ENCODE data around the gene MLIP. TPM values are rescaled to one million over a fixed set of nuclear protein-coding genes. Genes with fewer than 3 reads are reported as not detected.

MLIP gene
- total RNA-seq, 1 experiment from 2014 or later, result not detected

- TF ChIP-seq ZNF138 (CRISPR knock-in tag; conservative IDR thresholded peaks at IDR 0.05) (no peak), IRF1 (CRISPR knock-in tag; IDR thresholded peaks at IDR 0.05) (no peak), FOXP1 (CRISPR knock-in tag; IDR thresholded peaks at IDR 0.05; ENCODE audit: borderline replicate concordance) (no peak), RELA (CRISPR knock-in tag; IDR thresholded peaks at IDR 0.05; ENCODE audit: borderline replicate concordance) (no peak)
Observed at GRCh38 chr6:54286141-54286540, 174.9 kb downstream of the MLIP start (continued).

- no peak overlapping the region for H3K27ac Mint-ChIP-seq
- TF ChIP-seq USF2 (CRISPR knock-in tag; IDR thresholded peaks at IDR 0.05) (no peak), CBFB (CRISPR knock-in tag; IDR thresholded peaks at IDR 0.05; ENCODE audit: low read depth) (no peak), NR2C2 (CRISPR knock-in tag; IDR thresholded peaks at IDR 0.05) (no peak), ATF1 (CRISPR knock-in tag; IDR thresholded peaks at IDR 0.05) (no peak), E2F1 (CRISPR knock-in tag; IDR thresholded peaks at IDR 0.05) (no peak), PRDM15 (CRISPR knock-in tag; IDR thresholded peaks at IDR 0.05) (no peak), ZMAT4 (CRISPR knock-in tag; IDR thresholded peaks at IDR 0.05) (no peak), SP1 (CRISPR knock-in tag; conservative IDR thresholded peaks at IDR 0.05) (no peak), OVOL2 (CRISPR knock-in tag; IDR thresholded peaks at IDR 0.05; ENCODE audit: borderline replicate concordance) (no peak), ZNF512 (CRISPR knock-in tag; IDR thresholded peaks at IDR 0.05; ENCODE audit: borderline replicate concordance) (no peak), GABPB1 (CRISPR knock-in tag; IDR thresholded peaks at IDR 0.05) (no peak)
- TF ChIP-seq, protein P1, sequence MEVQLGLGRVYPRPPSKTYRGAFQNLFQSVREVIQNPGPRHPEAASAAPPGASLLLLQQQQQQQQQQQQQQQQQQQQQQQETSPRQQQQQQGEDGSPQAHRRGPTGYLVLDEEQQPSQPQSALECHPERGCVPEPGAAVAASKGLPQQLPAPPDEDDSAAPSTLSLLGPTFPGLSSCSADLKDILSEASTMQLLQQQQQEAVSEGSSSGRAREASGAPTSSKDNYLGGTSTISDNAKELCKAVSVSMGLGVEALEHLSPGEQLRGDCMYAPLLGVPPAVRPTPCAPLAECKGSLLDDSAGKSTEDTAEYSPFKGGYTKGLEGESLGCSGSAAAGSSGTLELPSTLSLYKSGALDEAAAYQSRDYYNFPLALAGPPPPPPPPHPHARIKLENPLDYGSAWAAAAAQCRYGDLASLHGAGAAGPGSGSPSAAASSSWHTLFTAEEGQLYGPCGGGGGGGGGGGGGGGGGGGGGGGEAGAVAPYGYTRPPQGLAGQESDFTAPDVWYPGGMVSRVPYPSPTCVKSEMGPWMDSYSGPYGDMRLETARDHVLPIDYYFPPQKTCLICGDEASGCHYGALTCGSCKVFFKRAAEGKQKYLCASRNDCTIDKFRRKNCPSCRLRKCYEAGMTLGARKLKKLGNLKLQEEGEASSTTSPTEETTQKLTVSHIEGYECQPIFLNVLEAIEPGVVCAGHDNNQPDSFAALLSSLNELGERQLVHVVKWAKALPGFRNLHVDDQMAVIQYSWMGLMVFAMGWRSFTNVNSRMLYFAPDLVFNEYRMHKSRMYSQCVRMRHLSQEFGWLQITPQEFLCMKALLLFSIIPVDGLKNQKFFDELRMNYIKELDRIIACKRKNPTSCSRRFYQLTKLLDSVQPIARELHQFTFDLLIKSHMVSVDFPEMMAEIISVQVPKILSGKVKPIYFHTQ (CRISPR knock-in tag; IDR thresholded peaks at IDR 0.05), result no peak
- H3K4me3 Mint-ChIP-seq, result no peak overlapping the region
- no peaks in the 10 kb centered on the region for H3K27me3 Mint-ChIP-seq (ENCODE audit: low read depth)
- ATAC-seq, result no peak
- H3K36me3 Mint-ChIP-seq, result no peaks in the 10 kb centered on the region
- ChIA-PET CTCF (no interaction called here), POLR2A (no interaction called here)
- no peaks in the 10 kb centered on the region for H3K9me3 Mint-ChIP-seq
- no peak for DNase-seq (ENCODE audit: low spot score)
- peaks cover 3% of the 10 kb centered on the region; the same call in 1 of the 2 replicates for H3K4me1 Mint-ChIP-seq
Observed at GRCh38 chr6:54288474-54288873, 177.2 kb downstream of the MLIP start.
